ENCODE data around the gene MYO3B. TPM values are rescaled to one million over a fixed set of nuclear protein-coding genes. Genes with fewer than 3 reads are reported as not detected.

Gene MYO3B
- polyA plus RNA-seq, 1 of the 3 experiments (the other 2 are of a cell fraction) = not detected

GRCh38 chr2:170270278-170270864, 92.4 kb downstream of the MYO3B start:
- H3K9me3 ChIP-seq = no peaks in the 10 kb centered on the region
- no peaks in the 10 kb centered on the region for H3K79me2 ChIP-seq (ENCODE audit: insufficient read depth)
- POLR2A ChIA-PET = no interaction called here
- no peak overlapping the region for H2AFZ ChIP-seq (ENCODE audit: low read depth)
- no peaks in the 10 kb centered on the region for H3F3A ChIP-seq (replicated peaks; ENCODE audit: insufficient read depth)
- no peaks in the 10 kb centered on the region for H3K27me3 ChIP-seq (ENCODE audit: insufficient read depth)
- no peaks in the 10 kb centered on the region for H3K9me2 ChIP-seq
- H3K9ac ChIP-seq = no peak overlapping the region
- CTCF ChIA-PET = no interaction called here
- DNase-seq = no peak
- no peak overlapping the region for H3K4me2 ChIP-seq
- H3K36me3 ChIP-seq (replicated peaks in 1 of 2; ENCODE audit: control insufficient read depth in 1 of 2, insufficient read depth in 2 of 2, low read length in 1 of 2) = no peaks in the 10 kb centered on the region
- 26% methylated on average over 6 of the region's 6 CpGs for WGBS (ENCODE audit: low lambda C conversion rate)
- H3K4me1 ChIP-seq (ENCODE audit: control insufficient read depth in 1 of 2, insufficient read depth in 2 of 2, low read depth in 1 of 2, low read length in 1 of 2) = peaks cover 0 to under 1% of the 10 kb centered on the region in 2 experiments; a peak in 2 of 4 replicates
- no peaks in the 10 kb centered on the region for H4K20me1 ChIP-seq (ENCODE audit: insufficient read depth)
- no peak overlapping the region for H3K4me3 ChIP-seq (ENCODE audit: low read depth in 2 of 2, low read length in 1 of 2)
- TF ChIP-seq USF2 (IDR thresholded peaks at IDR 0.05; ENCODE audit: borderline replicate concordance, low read depth, low read length) (no peak), EZH2phosphoT487 (IDR thresholded peaks at IDR 0.05; ENCODE audit: borderline replicate concordance, low read depth) (no peak), CTCF (IDR thresholded peaks at IDR 0.05) (no peak), RCOR1 (IDR thresholded peaks at IDR 0.05; ENCODE audit: low read length) (no peak), PBX3 (IDR thresholded peaks at IDR 0.05) (no peak), GATA2 (CRISPR knock-in tag; IDR thresholded peaks at IDR 0.05) (no peak), IRF3 (IDR thresholded peaks at IDR 0.05; ENCODE audit: low read depth, low read length) (no peak), ZBTB33 (IDR thresholded peaks at IDR 0.05; ENCODE audit: borderline replicate concordance, low read depth) (no peak), YY1 (IDR thresholded peaks at IDR 0.05; ENCODE audit: low read depth) (no peak), RAD21 (IDR thresholded peaks at IDR 0.05; ENCODE audit: low read length) (no peak), RFX5 (IDR thresholded peaks at IDR 0.05; ENCODE audit: low read length) (no peak), NFIC (IDR thresholded peaks at IDR 0.05; ENCODE audit: borderline replicate concordance) (no peak), EP300 (IDR thresholded peaks at IDR 0.05; ENCODE audit: borderline replicate concordance in 1 of 2, low read depth in 1 of 2, low read length in 1 of 2) (no peak), TAF1 (IDR thresholded peaks at IDR 0.05; ENCODE audit: borderline replicate concordance, low read depth, low read length) (no peak), RXRA (IDR thresholded peaks at IDR 0.05; ENCODE audit: borderline replicate concordance, low read depth) (no peak), TCF12 (IDR thresholded peaks at IDR 0.05) (no peak), NRF1 (IDR thresholded peaks at IDR 0.05; ENCODE audit: low read depth, low read length) (no peak)
- no peak overlapping the region for H3K27ac ChIP-seq (ENCODE audit: low read depth in 2 of 2, low read length in 1 of 2)

All from SK-N-SH (cell line).